Measurements from ENCODE around the gene SGSM1. TPM values are rescaled to one million over a fixed set of nuclear protein-coding genes. Genes with fewer than 3 reads are reported as not detected.
A peak's percentile ranks its signal among the peaks of the same experiment; 100 is the strongest.

SGSM1 gene
- total RNA-seq, 2 donors from 2014 or later = 0.52 to 1.3 TPM

GRCh38 chr22:24791362-24791761 lies 14.6 kb upstream of the SGSM1 start:
- H3K27ac Mint-ChIP-seq = no peak overlapping the region
- no peaks in the 10 kb centered on the region for H3K9me3 Mint-ChIP-seq
- ATAC-seq (replicated peaks) = no peak
- H3K4me3 Mint-ChIP-seq = no peak overlapping the region
- H3K36me3 Mint-ChIP-seq (ENCODE audit: low read depth) = no peaks in the 10 kb centered on the region
- H3K4me1 Mint-ChIP-seq = no peaks in the 10 kb centered on the region
- no peaks in the 10 kb centered on the region for H3K27me3 Mint-ChIP-seq

- no peaks in the 10 kb centered on the region for H3K4me1 Mint-ChIP-seq
- H3K27ac Mint-ChIP-seq = no peak overlapping the region
- no peaks in the 10 kb centered on the region for H3K36me3 Mint-ChIP-seq (ENCODE audit: low read depth)
- H3K27me3 Mint-ChIP-seq = no peaks in the 10 kb centered on the region
- no peak for ATAC-seq (replicated peaks)
- no peak overlapping the region for H3K4me3 Mint-ChIP-seq
- no peaks in the 10 kb centered on the region for H3K9me3 Mint-ChIP-seq
Measured at GRCh38 chr22:24796056-24796455, 10.0 kb upstream of the SGSM1 start.

- H3K27me3 Mint-ChIP-seq = no peaks in the 10 kb centered on the region
- no peak overlapping the region for H3K4me3 Mint-ChIP-seq
- H3K27ac Mint-ChIP-seq = no peak overlapping the region
- H3K4me1 Mint-ChIP-seq = peaks cover 5% of the 10 kb centered on the region
- peak; percentile 44 for ATAC-seq (replicated peaks)
- no peaks in the 10 kb centered on the region for H3K36me3 Mint-ChIP-seq (ENCODE audit: low read depth)
- no peaks in the 10 kb centered on the region for H3K9me3 Mint-ChIP-seq
Measured at GRCh38 chr22:24796860-24797259, 9.2 kb upstream of the SGSM1 start.

GRCh38 chr22:24801901-24802465 lies 4.0 kb upstream of the SGSM1 start:
- H3K27me3 Mint-ChIP-seq = no peaks in the 10 kb centered on the region
- peak overlapping the region; percentile 21 for H3K4me3 Mint-ChIP-seq
- H3K4me1 Mint-ChIP-seq = peaks cover 13% of the 10 kb centered on the region
- H3K9me3 Mint-ChIP-seq = no peaks in the 10 kb centered on the region
- ATAC-seq (replicated peaks) = peak; percentile 69
- peak overlapping the region; percentile 44 for H3K27ac Mint-ChIP-seq
- no peaks in the 10 kb centered on the region for H3K36me3 Mint-ChIP-seq (ENCODE audit: low read depth)

GRCh38 chr22:24803064-24803542 lies 2.9 kb upstream of the SGSM1 start:
- no peak overlapping the region for H3K27ac Mint-ChIP-seq
- peaks cover 19% of the 10 kb centered on the region for H3K4me1 Mint-ChIP-seq

GRCh38 chr22:24806663-24807001 lies 621 bp downstream of the SGSM1 start:
- Mint-ChIP-seq H3K27me3 (no peaks in the 10 kb centered on the region), H3K36me3 (ENCODE audit: low read depth) (no peaks in the 10 kb centered on the region), H3K4me3 (peak overlapping the region; percentile 33), H3K27ac (no peak overlapping the region), H3K4me1 (peaks cover 26% of the 10 kb centered on the region), H3K9me3 (no peaks in the 10 kb centered on the region)
- ATAC-seq (replicated peaks) = no peak

More at GRCh38 chr22:24803064-24803542, 2.9 kb upstream of the SGSM1 start:
- no peak overlapping the region for H3K4me3 Mint-ChIP-seq
- H3K27me3 Mint-ChIP-seq = no peaks in the 10 kb centered on the region
- no peaks in the 10 kb centered on the region for H3K9me3 Mint-ChIP-seq
- no peak for ATAC-seq (replicated peaks)
- H3K36me3 Mint-ChIP-seq (ENCODE audit: low read depth) = no peaks in the 10 kb centered on the region

GRCh38 chr22:24807284-24807950 lies 1.4 kb downstream of the SGSM1 start:
- Mint-ChIP-seq H3K36me3 (ENCODE audit: low read depth) (no peaks in the 10 kb centered on the region), H3K4me3 (peak overlapping the region; percentile 33), H3K27me3 (no peaks in the 10 kb centered on the region), H3K9me3 (no peaks in the 10 kb centered on the region), H3K4me1 (peaks cover 20% of the 10 kb centered on the region), H3K27ac (peak overlapping the region; percentile 4)
- ATAC-seq (replicated peaks) = peak; percentile 11

GRCh38 chr22:24809331-24809730 lies 3.3 kb downstream of the SGSM1 start:
- ATAC-seq (replicated peaks) = no peak
- peak overlapping the region; percentile 6 for H3K27ac Mint-ChIP-seq
- no peaks in the 10 kb centered on the region for H3K27me3 Mint-ChIP-seq
- H3K4me3 Mint-ChIP-seq = peak overlapping the region; percentile 22
- H3K4me1 Mint-ChIP-seq = peaks cover 20% of the 10 kb centered on the region
- H3K9me3 Mint-ChIP-seq = no peaks in the 10 kb centered on the region
- H3K36me3 Mint-ChIP-seq (ENCODE audit: low read depth) = no peaks in the 10 kb centered on the region

- H3K36me3 Mint-ChIP-seq (ENCODE audit: low read depth) = no peaks in the 10 kb centered on the region
- peak overlapping the region; percentile 22 for H3K4me3 Mint-ChIP-seq
- H3K27ac Mint-ChIP-seq = peak overlapping the region; percentile 6
- peaks cover 4% of the 10 kb centered on the region for H3K9me3 Mint-ChIP-seq
- no peaks in the 10 kb centered on the region for H3K27me3 Mint-ChIP-seq
- peak; percentile 58 for ATAC-seq (replicated peaks)
- H3K4me1 Mint-ChIP-seq = peaks cover 16% of the 10 kb centered on the region
Measured at GRCh38 chr22:24810043-24810749, 4.2 kb downstream of the SGSM1 start.

GRCh38 chr22:24812950-24813775 lies 7.2 kb downstream of the SGSM1 start:
- H3K36me3 Mint-ChIP-seq (ENCODE audit: low read depth) = no peaks in the 10 kb centered on the region
- H3K4me3 Mint-ChIP-seq = no peak overlapping the region
- H3K27ac Mint-ChIP-seq = no peak overlapping the region

GRCh38 chr22:24813861-24814770 lies 8.1 kb downstream of the SGSM1 start:
- H3K36me3 Mint-ChIP-seq (ENCODE audit: low read depth) = no peaks in the 10 kb centered on the region
- no peak overlapping the region for H3K4me3 Mint-ChIP-seq
- peaks cover 10% of the 10 kb centered on the region for H3K4me1 Mint-ChIP-seq
- peaks cover 7% of the 10 kb centered on the region for H3K9me3 Mint-ChIP-seq
- no peaks in the 10 kb centered on the region for H3K27me3 Mint-ChIP-seq
- ATAC-seq (replicated peaks) = no peak
- H3K27ac Mint-ChIP-seq = no peak overlapping the region

More at GRCh38 chr22:24812950-24813775, 7.2 kb downstream of the SGSM1 start:
- Mint-ChIP-seq H3K4me1 (peaks cover 10% of the 10 kb centered on the region), H3K9me3 (peaks cover 7% of the 10 kb centered on the region), H3K27me3 (no peaks in the 10 kb centered on the region)
- ATAC-seq (replicated peaks) = no peak

GRCh38 chr22:24816806-24817205 lies 10.8 kb downstream of the SGSM1 start:
- ATAC-seq (replicated peaks) = no peak
- no peaks in the 10 kb centered on the region for H3K27me3 Mint-ChIP-seq
- H3K9me3 Mint-ChIP-seq = peaks cover 7% of the 10 kb centered on the region
- no peak overlapping the region for H3K27ac Mint-ChIP-seq
- no peaks in the 10 kb centered on the region for H3K36me3 Mint-ChIP-seq (ENCODE audit: low read depth)
- H3K4me3 Mint-ChIP-seq = no peak overlapping the region
- no peaks in the 10 kb centered on the region for H3K4me1 Mint-ChIP-seq

- Mint-ChIP-seq H3K27me3 (no peaks in the 10 kb centered on the region), H3K4me1 (no peaks in the 10 kb centered on the region), H3K9me3 (peaks cover 7% of the 10 kb centered on the region), H3K4me3 (no peak overlapping the region), H3K27ac (no peak overlapping the region), H3K36me3 (ENCODE audit: low read depth) (no peaks in the 10 kb centered on the region)
- no peak for ATAC-seq (replicated peaks)
Measured at GRCh38 chr22:24819487-24819886, 13.5 kb downstream of the SGSM1 start.
